GM18508 (cell line): ENCODE data around the gene LTBP2.

Experiments used
- ATAC-seq: cut with Tn5 transposase; IDR thresholded peaks from one replicate; pipeline ENCODE4 v1.9.1; 2021; ENCODE audit warnings: moderate number of reproducible peaks; ENCODE audit not compliant: insufficient read depth, unreplicated experiment

Gene LTBP2

GRCh38 chr14:74615735-74616134 lies 3.7 kb upstream of the LTBP2 start:
- no peak for ATAC-seq

DNA sequence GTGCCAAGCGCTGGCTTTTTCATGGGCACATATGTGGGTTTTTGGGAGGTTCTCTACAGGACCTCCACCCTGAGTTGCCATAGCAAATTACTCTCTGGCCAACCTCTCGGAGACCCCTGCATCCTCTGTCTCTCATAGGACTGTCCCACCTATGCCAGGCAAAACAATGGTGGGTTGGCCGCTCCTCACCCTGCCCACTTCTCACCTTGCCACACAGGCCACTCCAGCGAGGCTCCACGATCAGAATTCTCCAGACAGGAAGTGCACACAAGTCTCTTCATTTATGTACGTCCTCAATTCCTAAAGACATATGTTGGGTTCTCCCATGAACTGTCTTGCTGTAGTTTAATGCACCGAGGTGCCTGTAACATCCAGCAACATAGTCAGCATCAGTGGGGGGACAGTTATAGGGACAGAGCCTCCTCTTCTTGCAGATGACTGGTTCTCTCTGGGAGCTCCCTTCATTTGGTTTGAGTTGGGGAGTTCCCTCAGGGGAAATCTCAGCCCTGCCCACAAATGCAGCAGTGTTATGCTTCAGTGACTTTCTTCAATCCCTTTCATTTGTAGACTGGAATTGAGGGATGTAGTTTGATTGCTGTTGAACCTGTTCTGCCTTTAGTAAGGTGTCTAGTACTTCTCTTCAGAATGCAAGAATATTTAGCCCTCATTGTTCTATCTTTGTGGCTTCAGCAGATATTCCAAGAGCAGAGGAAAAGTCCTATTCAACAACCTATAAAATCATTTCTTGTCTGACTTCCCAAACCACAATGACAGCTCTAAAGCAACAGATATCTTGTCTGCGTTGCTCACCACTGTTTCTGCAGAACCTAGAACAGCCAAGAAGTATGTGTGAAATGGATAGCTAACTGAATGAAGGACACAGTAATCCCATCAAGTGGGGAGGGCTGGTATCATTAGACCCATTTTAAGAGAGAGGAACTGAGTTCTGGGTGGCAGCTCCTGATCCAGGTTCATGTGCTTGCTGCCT lies 2.8 kb upstream of the LTBP2 start:
- ATAC-seq, result no peak

DNA sequence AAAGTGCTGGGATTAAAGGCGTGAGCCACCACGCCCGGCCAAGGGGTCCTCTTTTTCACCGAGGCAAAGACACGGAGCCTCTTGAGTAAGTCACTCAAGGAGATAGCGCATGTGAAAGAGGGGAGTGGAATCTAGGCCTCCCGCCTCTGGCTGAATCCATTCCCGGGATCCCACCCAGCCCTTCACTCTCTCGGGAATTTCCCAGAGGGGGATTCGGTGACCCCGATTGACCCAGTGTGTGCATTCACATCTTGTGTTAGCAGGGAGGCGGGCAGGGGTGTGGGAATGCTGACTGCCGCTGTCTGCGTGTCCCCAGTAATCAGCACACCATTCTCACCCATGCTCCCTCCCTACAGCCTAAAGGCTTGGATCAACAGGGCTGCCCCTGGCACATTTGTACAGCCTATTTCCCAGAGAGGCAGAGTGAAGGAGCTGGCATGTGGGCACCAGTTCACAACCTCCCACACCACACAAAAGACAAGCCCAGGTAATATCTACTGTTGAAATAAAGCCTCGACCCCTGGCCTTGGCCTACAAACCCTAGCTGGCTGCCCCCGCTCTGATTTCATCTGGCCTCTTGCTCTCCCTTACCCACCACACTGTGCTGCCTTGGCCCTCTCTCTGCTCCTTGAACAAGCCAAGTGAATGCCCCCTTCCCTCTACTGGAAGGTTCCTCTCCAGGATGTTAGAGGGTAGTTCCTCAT lies 1.3 kb upstream of the LTBP2 start:
- ATAC-seq, result no peak

DNA sequence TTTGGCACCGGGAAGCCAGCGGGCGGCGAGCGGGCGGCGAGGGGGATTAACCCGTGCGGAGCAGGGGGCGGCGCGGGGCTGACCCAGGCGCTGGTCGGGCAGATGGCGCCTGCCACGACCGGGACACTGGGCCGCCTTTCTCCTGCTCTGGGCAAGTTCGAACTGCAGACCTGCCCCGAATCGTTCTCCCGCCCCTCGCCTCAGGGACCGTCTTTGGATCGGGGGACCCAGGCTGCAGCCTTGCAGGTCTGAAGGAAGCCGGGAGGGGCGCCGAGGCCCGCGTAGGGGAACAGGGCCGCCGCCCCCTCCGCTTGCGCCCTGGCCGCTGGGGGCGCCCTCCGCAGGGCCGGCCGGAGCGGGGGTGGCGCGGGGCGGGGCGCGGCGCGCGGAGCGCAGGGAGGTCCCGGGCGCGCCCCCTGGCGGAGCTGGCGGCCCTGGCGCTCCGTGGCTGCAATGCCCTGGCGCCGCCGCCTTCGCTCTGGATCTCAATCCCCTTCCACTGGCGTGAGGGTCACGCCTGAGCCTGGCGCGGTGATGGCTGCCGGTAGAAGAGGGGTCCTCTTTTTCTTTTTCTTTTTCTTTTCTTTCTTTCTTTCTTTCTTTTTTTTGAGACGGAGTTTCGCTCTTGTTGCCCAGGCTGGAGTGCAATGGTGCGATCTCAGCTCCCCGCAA lies 449 bp upstream of the LTBP2 start:
- ATAC-seq, result no peak

GRCh38 chr14:74610866-74611649 lies 979 bp downstream of the LTBP2 start:
- ATAC-seq, result no peak

GRCh38 chr14:74610199-74610865 lies 1.7 kb downstream of the LTBP2 start:
- no peak for ATAC-seq

DNA sequence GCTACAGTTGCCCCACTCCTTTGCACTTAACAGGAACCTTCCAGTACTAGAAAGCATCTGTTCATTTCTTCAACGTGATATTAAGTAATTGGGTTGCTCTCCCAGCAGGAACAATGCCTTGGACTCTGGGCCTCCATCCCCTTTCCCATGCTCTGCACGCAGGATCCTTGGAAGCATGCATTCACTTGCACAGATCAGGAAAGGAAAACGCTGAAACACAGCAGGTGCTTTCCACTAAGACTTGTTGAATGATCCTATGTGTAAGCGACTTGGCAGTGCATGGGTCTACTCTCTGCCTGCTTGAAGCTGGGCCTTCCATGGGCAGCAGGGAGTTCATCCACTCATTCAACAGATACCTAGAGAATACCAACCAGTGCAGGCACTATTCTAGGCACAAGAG lies 2.3 kb downstream of the LTBP2 start:
- ATAC-seq, result no peak

DNA sequence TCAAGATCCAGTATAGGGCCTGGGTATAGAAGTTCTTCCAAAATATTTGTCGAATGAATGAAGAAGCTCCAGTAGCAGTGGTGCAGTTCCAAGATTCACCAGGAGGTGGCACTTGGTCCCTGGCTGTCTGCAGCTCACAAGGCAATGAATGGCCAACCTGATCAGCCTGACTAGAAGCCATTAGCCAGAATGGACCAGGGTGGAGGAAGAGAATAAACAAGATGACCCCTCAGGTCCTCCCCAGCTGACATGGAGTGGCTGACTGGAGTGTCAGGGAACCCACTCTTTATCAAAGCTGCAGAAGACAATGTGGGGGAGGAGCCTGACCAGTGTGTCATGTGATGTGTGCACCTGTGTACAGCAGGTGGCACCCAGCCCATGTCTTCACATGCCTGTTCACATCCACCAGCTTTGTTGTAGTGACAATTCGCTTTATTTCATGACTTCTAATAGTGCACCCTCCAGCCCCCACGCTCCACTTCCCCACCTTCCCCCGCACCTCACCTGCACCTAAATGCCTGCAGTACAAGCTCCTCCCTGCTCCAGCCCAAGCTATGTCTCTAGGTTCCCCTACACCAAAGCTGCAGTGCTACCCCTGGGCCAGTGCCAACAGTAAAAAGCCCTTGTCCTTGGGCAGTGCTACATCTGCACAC lies 3.0 kb downstream of the LTBP2 start:
- no peak for ATAC-seq

DNA sequence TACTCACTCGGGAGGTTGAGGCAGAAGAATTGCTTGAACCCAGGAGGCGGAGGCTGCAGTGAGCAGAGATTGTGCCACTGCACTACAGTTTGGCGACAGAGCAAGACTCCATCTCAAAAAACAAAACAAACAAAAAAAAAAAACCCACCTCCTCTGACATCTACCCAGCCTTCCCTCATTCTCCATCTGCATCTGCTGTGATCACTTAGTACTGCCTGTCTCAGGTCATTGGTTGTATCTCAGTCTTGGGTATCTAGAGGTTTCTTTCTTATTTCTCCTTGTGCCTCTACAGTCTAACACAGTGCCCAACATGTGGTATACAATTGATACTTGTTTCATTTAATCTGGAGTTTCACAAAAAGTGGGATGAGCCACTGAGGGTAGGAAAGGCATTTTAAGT lies 5.3 kb downstream of the LTBP2 start:
- ATAC-seq, result no peak

DNA sequence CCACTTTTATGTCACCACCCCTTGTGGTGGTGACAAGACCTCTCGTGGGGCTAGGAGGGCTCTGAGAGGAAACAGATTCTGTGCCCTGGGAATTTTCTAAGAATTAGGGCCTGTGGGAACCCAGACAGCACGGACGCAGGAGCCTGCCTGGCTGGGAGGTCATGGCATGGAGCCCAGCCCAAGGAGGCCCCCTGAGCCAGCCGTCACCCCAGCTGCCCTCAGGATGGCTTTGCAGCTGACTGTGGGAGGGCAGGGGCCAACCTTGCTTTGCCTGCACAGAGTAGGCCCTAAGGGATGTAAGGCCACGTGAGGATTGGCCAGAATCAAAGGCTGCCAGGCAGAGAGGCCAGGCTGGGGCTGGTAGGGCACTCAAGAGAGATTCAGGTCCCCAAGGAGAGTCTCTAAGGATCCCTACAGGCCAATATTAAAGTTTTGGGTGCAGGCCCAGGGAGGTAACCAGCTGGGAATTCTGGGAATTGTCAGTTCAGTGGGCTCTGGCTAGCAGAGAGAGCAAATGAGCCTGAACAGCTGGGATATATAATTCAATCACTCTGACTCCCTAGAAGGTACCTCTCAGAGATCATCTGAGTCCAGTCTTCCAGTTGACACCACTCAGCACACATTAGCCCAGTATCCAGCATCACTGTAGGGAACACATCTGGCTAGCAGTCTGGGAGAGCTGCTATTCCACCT lies 6.4 kb downstream of the LTBP2 start:
- no peak for ATAC-seq

GRCh38 chr14:74604911-74605310 lies 7.1 kb downstream of the LTBP2 start:
- no peak for ATAC-seq

- no peak for ATAC-seq
These were observed 7.9 kb downstream of the LTBP2 start for GRCh38 chr14:74604157-74604556.

DNA sequence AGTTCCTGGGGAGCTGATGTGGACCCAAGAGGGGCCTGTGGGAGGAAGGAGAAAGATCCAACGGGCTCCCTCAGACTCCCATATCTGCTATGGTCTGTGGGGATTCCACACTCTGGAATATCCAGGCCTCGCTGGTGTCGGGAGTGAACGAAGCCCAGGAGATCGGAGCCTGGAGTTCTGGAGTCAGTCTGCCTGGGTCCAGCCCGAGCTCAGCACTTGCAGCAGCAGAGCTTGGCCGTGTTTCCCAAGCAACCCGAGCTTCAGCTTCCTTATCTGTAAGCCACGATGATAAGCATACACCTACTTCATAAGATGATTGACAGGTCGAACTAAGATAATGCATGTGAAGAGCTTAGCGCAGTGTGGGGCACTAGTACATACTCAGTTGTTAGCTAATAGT lies 10.1 kb downstream of the LTBP2 start:
- no peak for ATAC-seq

DNA sequence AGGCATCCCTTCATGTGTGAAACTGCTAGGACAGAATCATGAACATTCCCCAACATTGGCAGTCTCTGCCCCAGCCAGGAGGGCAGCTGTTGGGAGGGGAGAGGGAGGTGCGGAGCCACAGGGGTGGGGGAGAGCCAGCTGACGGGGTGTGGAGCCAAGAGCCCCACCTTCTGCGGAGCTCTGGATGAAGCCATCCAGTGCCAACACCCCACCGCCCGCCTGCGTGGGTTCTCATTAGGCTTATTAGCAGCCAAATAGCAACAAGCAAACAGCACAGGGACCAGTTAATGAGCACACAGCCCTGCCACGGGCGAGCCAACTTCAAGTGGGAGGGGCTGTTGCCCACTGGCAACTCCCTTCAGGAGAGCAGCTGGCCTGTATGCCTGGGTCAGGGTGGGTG lies 12.1 kb downstream of the LTBP2 start:
- no peak for ATAC-seq

DNA sequence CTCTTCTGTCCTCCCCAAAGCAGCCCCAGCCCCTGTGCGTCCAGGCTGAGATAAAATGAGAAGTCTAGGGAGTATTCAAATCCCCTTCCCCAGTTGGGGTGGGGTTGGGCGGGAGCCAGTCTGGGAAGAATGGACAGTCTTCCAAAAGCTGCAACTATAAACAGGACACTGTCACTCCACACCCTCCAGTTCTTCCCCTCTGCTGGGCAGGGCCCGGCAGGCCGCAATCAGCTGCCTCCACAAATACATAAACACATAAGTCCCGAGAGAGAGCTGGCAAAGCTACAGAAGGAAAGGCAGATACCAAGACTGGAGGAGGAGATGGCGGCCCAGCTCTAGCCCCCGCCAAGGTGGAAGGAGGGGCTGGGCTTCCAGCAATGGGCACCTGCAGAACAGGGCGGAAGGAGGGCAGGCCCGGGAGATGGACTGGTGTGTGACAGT lies 12.7 kb downstream of the LTBP2 start:
- ATAC-seq, result no peak

GRCh38 chr14:74596741-74597450 lies 15.1 kb downstream of the LTBP2 start:
- ATAC-seq, result no peak

GRCh38 chr14:74595006-74595735 lies 16.9 kb downstream of the LTBP2 start:
- ATAC-seq, result no peak
